Right renal cortex interstitium (tissue), 3 donors: ENCODE measurements around the gene PRL. TPM values are rescaled to one million over a fixed set of nuclear protein-coding genes. Genes with fewer than 3 reads are reported as not detected.

Experiments
- DNase-seq, 3 donors: peaks; one replicate each; pipeline ENCODE4 v3.0.0-alpha.2; 2013; ENCODE audit warnings: low read depth in 3 of 3, low spot score in 2 of 3
- polyA plus RNA-seq, 3 donors: library from polyadenylated mRNA; unstranded; fragments of 120-200 nt; gene quantifications; one replicate each; pipeline ENCODE4 v1.2.1, GENCODE V29; 2013; ENCODE audit not compliant: insufficient read length in 3 of 3

The PRL gene
- polyA plus RNA-seq, 3 donors: 0.10 TPM; not detected in 2

GRCh38 chr6:22237526-22237925 lies 59.3 kb downstream of the PRL start:
- no peak for DNase-seq
